Measurements from ENCODE around the gene PRSS53. TPM values are rescaled to one million over a fixed set of nuclear protein-coding genes. Genes with fewer than 3 reads are reported as not detected.

Gene PRSS53
- total RNA-seq, 1 experiment from 2014 or later = 2.8 TPM

- Mint-ChIP-seq H3K27ac (no peak overlapping the region), H3K9me3 (no peaks in the 10 kb centered on the region; a peak in 2 of 5 replicates)
- no peaks in the 10 kb centered on the region for H3K4me1 ChIP-seq (ENCODE audit: insufficient read depth, low read length)
Measured at GRCh38 chr16:31110106-31111034, 21.6 kb upstream of the PRSS53 start.

More at GRCh38 chr16:31110106-31111034, 21.6 kb upstream of the PRSS53 start:
- H3K27me3 ChIP-seq (ENCODE audit: insufficient read depth, low read length) = no peaks in the 10 kb centered on the region; the same call in 1 of the 2 replicates
- H4K8ac ChIP-seq (replicated peaks; ENCODE audit: insufficient read length, low read depth, low read length) = no peak overlapping the region
- Mint-ChIP-seq H3K4me1 (peaks cover 9 to 14% of the 10 kb centered on the region in 2 experiments), H3K4me3 (peak overlapping the region; percentile 54 to 83; a peak in 4 of 5 replicates), H3K27me3 (ENCODE audit: low read depth) (no peaks in the 10 kb centered on the region; the same call in 1 of the 2 replicates), H3K36me3 (ENCODE audit: insufficient read depth in 1 of 3, low read depth in 3 of 3) (peaks cover 19 to 37% (median 33%) of the 10 kb centered on the region in 3 experiments)
- H2BK12ac ChIP-seq (ENCODE audit: insufficient read length, low read depth, low read length) = no peak overlapping the region
- H3K9me3 ChIP-seq (ENCODE audit: control insufficient read depth, low read depth, low read length) = no peaks in the 10 kb centered on the region
- no peak overlapping the region for H2BK120ac ChIP-seq (ENCODE audit: low read depth, low read length, poor library complexity, severe bottlenecking)
- H3K14ac ChIP-seq (ENCODE audit: insufficient read depth, low read length) = no peak overlapping the region
- no peak overlapping the region for H3K9ac ChIP-seq (ENCODE audit: extremely low read depth, insufficient read length, low read length)
- no peak overlapping the region for H2BK5ac ChIP-seq (ENCODE audit: insufficient read length, low read length)
- peaks cover 8% of the 10 kb centered on the region for H3K23me2 ChIP-seq (ENCODE audit: insufficient read length, low read depth, low read length, poor library complexity, severe bottlenecking)
- no peak overlapping the region for H2BK20ac ChIP-seq (ENCODE audit: low read depth, low read length, poor library complexity, severe bottlenecking)
- no peak overlapping the region for H4K5ac ChIP-seq (ENCODE audit: insufficient read length, low read depth, low read length)
- no peak overlapping the region for H3K23ac ChIP-seq (ENCODE audit: insufficient read length, low read depth, low read length)
- H4K20me1 ChIP-seq (ENCODE audit: control insufficient read depth, insufficient read depth, insufficient read length) = no peaks in the 10 kb centered on the region
- no peak overlapping the region for H2AK5ac ChIP-seq (ENCODE audit: insufficient read length, low read length)
- no peak overlapping the region for H3T11ph ChIP-seq (ENCODE audit: low read length)
- H3K79me2 ChIP-seq (ENCODE audit: insufficient read depth, low read length) = no peaks in the 10 kb centered on the region; the same call in 1 of the 2 replicates
- no peak overlapping the region for H2BK15ac ChIP-seq (ENCODE audit: low read depth, low read length)
- no peak overlapping the region for H3K56ac ChIP-seq (ENCODE audit: insufficient read length, low read depth, low read length)
- no peak overlapping the region for H3K4ac ChIP-seq (ENCODE audit: low read depth, low read length)
- no peak overlapping the region for H3K18ac ChIP-seq (ENCODE audit: insufficient read length, low read depth, low read length)
- H3K4me2 ChIP-seq (ENCODE audit: insufficient read depth, insufficient read length, low read length) = no peak overlapping the region
- H4K91ac ChIP-seq (ENCODE audit: insufficient read length, low read depth, low read length) = no peak overlapping the region
- H3K27ac ChIP-seq (ENCODE audit: insufficient read length, low read depth, low read length) = no peak overlapping the region
- no peak for DNase-seq
- H2AFZ ChIP-seq (ENCODE audit: low read length) = no peak overlapping the region
- TF ChIP-seq CTCF (conservative IDR thresholded peaks at IDR 0.05) = no peak
- WGBS (ENCODE audit: extremely low coverage, insufficient read length, low lambda C conversion rate) = no CpG with 5 or more reads among the region's 26 CpGs
- H3K79me1 ChIP-seq (ENCODE audit: insufficient read depth, low read depth, low read length, poor library complexity, severe bottlenecking) = no peaks in the 10 kb centered on the region

Measured in H9 (cell line).